Liver (tissue), 9 donors: ENCODE measurements around the gene NXPH1. TPM values are rescaled to one million over a fixed set of nuclear protein-coding genes. Genes with fewer than 3 reads are reported as not detected.

Source experiments
- DNase-seq: peaks from one replicate; pipeline ENCODE4 v3.0.0-alpha.2; 2017; ENCODE audit warnings: low spot score
- H3K27ac ChIP-seq, 2 donors: one replicate each; pipeline ENCODE4 v1.7.0; 2013; ENCODE audit warnings: inconsistent platforms in 2 of 2, low read length in 2 of 2, control low read depth in 1 of 2, low read depth in 1 of 2, mild to moderate bottlenecking in 1 of 2
- H3K27me3 ChIP-seq, 4 donors: one replicate each; pipeline versions ENCODE4 v1.6.1 to v1.7.0; 2013; ENCODE audit warnings: low read length in 3 of 4, inconsistent platforms in 1 of 4, mild to moderate bottlenecking in 1 of 4, moderate library complexity in 1 of 4; ENCODE audit not compliant: control insufficient read depth in 4 of 4, insufficient read depth in 4 of 4
- H3K36me3 ChIP-seq, 4 donors: one replicate each; pipeline versions ENCODE4 v1.6.1 to v1.7.0; 2013; ENCODE audit warnings: low read length in 3 of 4, mild to moderate bottlenecking in 3 of 4, low read depth in 1 of 4, moderate library complexity in 1 of 4; ENCODE audit not compliant: control insufficient read depth in 4 of 4, insufficient read depth in 3 of 4
- H3K4me1 ChIP-seq, 4 donors: one replicate each; pipeline versions ENCODE4 v1.6.1 to v1.7.0; 2013; ENCODE audit warnings: low read length in 3 of 4, mild to moderate bottlenecking in 3 of 4, moderate library complexity in 1 of 4; ENCODE audit not compliant: control insufficient read depth in 4 of 4, insufficient read depth in 4 of 4
- H3K4me3 ChIP-seq, 3 donors: one replicate each; pipeline versions ENCODE4 v1.6.1 to v1.7.0; 2013; ENCODE audit warnings: low read length in 3 of 3, control low read depth in 1 of 3, low read depth in 1 of 3, mild to moderate bottlenecking in 1 of 3
- H3K9ac ChIP-seq, 2 donors: one replicate each; pipeline ENCODE4 v1.7.0; 2013; ENCODE audit warnings: low read length in 2 of 2, mild to moderate bottlenecking in 2 of 2, moderate library complexity in 2 of 2, control low read depth in 1 of 2, low read depth in 1 of 2
- H3K9me3 ChIP-seq, 4 donors: one replicate each; pipeline versions ENCODE4 v1.6.1 to v1.7.0; 2013; ENCODE audit warnings: low read length in 3 of 4; ENCODE audit not compliant: control insufficient read depth in 4 of 4
- ATF3 ChIP-seq: IDR thresholded peaks from 2 replicates; pipeline ENCODE4 v1.6.1; 2016; ENCODE audit warnings: antibody characterized with exemption
- EGR1 ChIP-seq, 2 donors: IDR thresholded peaks; 2 replicates each; pipeline ENCODE4 v1.6.1; 2016 to 2018; ENCODE audit warnings: antibody characterized with exemption in 2 of 2, low read depth in 2 of 2
- FOXA1 ChIP-seq: IDR thresholded peaks from 2 replicates; pipeline ENCODE4 v1.6.1; 2016; ENCODE audit warnings: antibody characterized with exemption
- FOXA2 ChIP-seq: IDR thresholded peaks from 2 replicates; pipeline ENCODE4 v1.6.1; 2016; ENCODE audit warnings: antibody characterized with exemption
- GABPA ChIP-seq, 2 donors: IDR thresholded peaks in 1 of 2; conservative IDR thresholded peaks in 1 of 2; 2 replicates each; pipeline ENCODE4 v1.6.1; 2016; ENCODE audit warnings: antibody characterized with exemption in 2 of 2, mild to moderate bottlenecking in 1 of 2, moderate library complexity in 1 of 2
- HNF4A ChIP-seq, 2 donors: conservative IDR thresholded peaks; 2 replicates each; pipeline ENCODE4 v1.6.1; 2016; ENCODE audit warnings: antibody characterized with exemption in 2 of 2, mild to moderate bottlenecking in 2 of 2
- HNF4G ChIP-seq: IDR thresholded peaks from 2 replicates; pipeline ENCODE4 v1.6.1; 2016; ENCODE audit warnings: antibody characterized with exemption
- MAX ChIP-seq: IDR thresholded peaks from 2 replicates; pipeline ENCODE4 v1.6.1; 2016; ENCODE audit warnings: antibody characterized with exemption
- NR2F2 ChIP-seq: IDR thresholded peaks from 2 replicates; pipeline ENCODE4 v1.6.1; 2016; ENCODE audit warnings: antibody characterized with exemption
- RAD21 ChIP-seq, 2 donors: IDR thresholded peaks; 2 replicates each; pipeline ENCODE4 v1.6.1; 2016; ENCODE audit warnings: antibody characterized with exemption in 2 of 2, mild to moderate bottlenecking in 2 of 2
- REST ChIP-seq: IDR thresholded peaks from 2 replicates; pipeline ENCODE4 v1.6.1; 2016; ENCODE audit warnings: antibody characterized with exemption, mild to moderate bottlenecking
- RXRA ChIP-seq, 2 donors: IDR thresholded peaks; 2 replicates each; pipeline ENCODE4 v1.6.1; 2017 to 2018; ENCODE audit warnings: antibody characterized with exemption in 2 of 2, mild to moderate bottlenecking in 1 of 2
- SP1 ChIP-seq: IDR thresholded peaks from 2 replicates; pipeline ENCODE4 v1.6.1; 2018; ENCODE audit warnings: antibody characterized with exemption, mild to moderate bottlenecking
- TAF1 ChIP-seq: conservative IDR thresholded peaks from 2 replicates; pipeline ENCODE4 v1.6.1; 2016; ENCODE audit warnings: antibody characterized with exemption, mild to moderate bottlenecking
- YY1 ChIP-seq: IDR thresholded peaks from 2 replicates; pipeline ENCODE4 v1.6.1; 2016; ENCODE audit warnings: antibody characterized with exemption, mild to moderate bottlenecking
- ZBTB33 ChIP-seq: IDR thresholded peaks from 2 replicates; pipeline ENCODE4 v1.6.1; 2016; ENCODE audit warnings: antibody characterized with exemption
- WGBS: extraction: QIAGEN DNeasy Blood & Tissue Kit; methylation state at CpG from one replicate; pipeline ENCODE4 v1.1.7; 2013; 5-methylcytosine and 5-hydroxymethylcytosine counted together
- polyA plus RNA-seq, 2 donors: library from polyadenylated mRNA; stranded (reverse) in 1 of 2; unstranded in 1 of 2; fragments of 200-250 nt in 1 of 2; fragments of >200 nt in 1 of 2; fragmentation: Nextera tagmentation in 1 of 2; extraction: Ambion mirVana in 1 of 2; gene quantifications; one replicate each; pipeline versions ENCODE4 v1.2.1 to v1.2.3, GENCODE V29; 2013 to 2015
- total RNA-seq, 2 donors: library from RNA; depleted of rRNA; stranded (reverse); fragments of >200 nt; gene quantifications; one replicate each; pipeline ENCODE4 v1.2.3, GENCODE V29; 2014
- donor health status: healthy.
- donor health status: healthy.
- donor health status: healthy.
- donor health status: healthy.
- donor health status: healthy.

The NXPH1 gene
- total and polyA plus RNA-seq, 4 donors, result not detected

GRCh38 chr7:8411103-8411502, 22.3 kb upstream of the NXPH1 start:
- no peaks in the 10 kb centered on the region for H3K4me1 ChIP-seq
- no peaks in the 10 kb centered on the region for H3K27me3 ChIP-seq
- TF ChIP-seq RAD21 (IDR thresholded peaks at IDR 0.05), result no peak
- no peak for TF ChIP-seq ZBTB33
- TF ChIP-seq HNF4G, result no peak
- TF ChIP-seq FOXA1, result no peak
- TF ChIP-seq ATF3, result no peak
- no peak for TF ChIP-seq SP1
- no peak for TF ChIP-seq FOXA2
- TF ChIP-seq NR2F2, result no peak
- TF ChIP-seq YY1, result no peak
- no peak for TF ChIP-seq TAF1
- no peak for TF ChIP-seq REST
- no peak for TF ChIP-seq HNF4A (conservative IDR thresholded peaks at IDR 0.05)
- no peak for TF ChIP-seq EGR1 (IDR thresholded peaks at IDR 0.05; ENCODE audit: low read depth in 2 of 2)
- no peak overlapping the region for H3K4me3 ChIP-seq
- no peak for DNase-seq
- H3K9me3 ChIP-seq, result no peaks in the 10 kb centered on the region
- no peak overlapping the region for H3K27ac ChIP-seq
- no peak overlapping the region for H3K9ac ChIP-seq
- H3K36me3 ChIP-seq, result no peaks in the 10 kb centered on the region
- 75% methylated on average over 1 of the region's 1 CpG for WGBS

GRCh38 chr7:8413600-8413999, 19.8 kb upstream of the NXPH1 start:
- H3K4me3 ChIP-seq, result no peak overlapping the region
- no peaks in the 10 kb centered on the region for H3K36me3 ChIP-seq
- H3K27ac ChIP-seq, result no peak overlapping the region
- DNase-seq, result no peak
- no peaks in the 10 kb centered on the region for H3K4me1 ChIP-seq
- H3K27me3 ChIP-seq, result no peaks in the 10 kb centered on the region
- no peaks in the 10 kb centered on the region for H3K9me3 ChIP-seq
- no peak overlapping the region for H3K9ac ChIP-seq
- WGBS, result 61% methylated on average over 4 of the region's 4 CpGs
- no peak for TF ChIP-seq ATF3
- no peak for TF ChIP-seq RAD21 (IDR thresholded peaks at IDR 0.05)
- TF ChIP-seq GABPA (IDR thresholded peaks at IDR 0.05 in 1 of 2, conservative IDR thresholded peaks at IDR 0.05 in 1 of 2), result no peak
- no peak for TF ChIP-seq TAF1
- no peak for TF ChIP-seq FOXA2
- no peak for TF ChIP-seq YY1
- no peak for TF ChIP-seq HNF4G
- TF ChIP-seq SP1, result no peak
- no peak for TF ChIP-seq ZBTB33
- no peak for TF ChIP-seq MAX
- no peak for TF ChIP-seq RXRA (IDR thresholded peaks at IDR 0.05)
